ENCODE results near the gene TUBA4A.
A peak's percentile ranks its signal among the peaks of the same experiment; 100 is the strongest.
"Not testable (repeated sequence)": the region's sequence is repeated elsewhere in the genome, so short reads cannot be mapped to it uniquely, and the experiment has no call there.

Gene TUBA4A

DNA sequence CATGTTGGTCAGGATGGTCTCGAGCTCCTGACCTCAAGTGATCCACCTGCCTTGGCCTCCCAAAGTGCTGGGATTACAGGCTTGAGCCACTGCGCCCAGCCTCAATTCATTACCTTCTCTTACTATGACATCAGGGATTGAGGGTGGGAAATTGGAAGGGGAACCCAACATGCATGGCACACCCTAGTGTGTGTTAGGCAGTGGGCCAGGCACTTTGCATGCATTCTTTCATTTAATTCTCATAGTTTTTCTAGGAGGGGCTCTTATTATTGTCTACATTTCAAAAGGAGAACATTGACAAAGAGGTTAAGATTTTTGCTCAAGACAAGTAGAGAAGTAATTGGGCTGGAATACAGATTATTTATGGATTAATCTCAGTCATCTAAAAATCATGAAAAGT is 14.6 kb upstream of the TUBA4A start:
- no peak overlapping the region for H3K4me3 ChIP-seq (ENCODE audit: low read depth, low read length)
- no peak for DNase-seq (ENCODE audit: low read depth)
- TF ChIP-seq POLR2A (IDR thresholded peaks at IDR 0.05; ENCODE audit: extremely low read depth, insufficient read length) (no peak), MYC (IDR thresholded peaks at IDR 0.05; ENCODE audit: low read depth, low read length) (no peak)
- TF ChIP-seq, protein P1, sequence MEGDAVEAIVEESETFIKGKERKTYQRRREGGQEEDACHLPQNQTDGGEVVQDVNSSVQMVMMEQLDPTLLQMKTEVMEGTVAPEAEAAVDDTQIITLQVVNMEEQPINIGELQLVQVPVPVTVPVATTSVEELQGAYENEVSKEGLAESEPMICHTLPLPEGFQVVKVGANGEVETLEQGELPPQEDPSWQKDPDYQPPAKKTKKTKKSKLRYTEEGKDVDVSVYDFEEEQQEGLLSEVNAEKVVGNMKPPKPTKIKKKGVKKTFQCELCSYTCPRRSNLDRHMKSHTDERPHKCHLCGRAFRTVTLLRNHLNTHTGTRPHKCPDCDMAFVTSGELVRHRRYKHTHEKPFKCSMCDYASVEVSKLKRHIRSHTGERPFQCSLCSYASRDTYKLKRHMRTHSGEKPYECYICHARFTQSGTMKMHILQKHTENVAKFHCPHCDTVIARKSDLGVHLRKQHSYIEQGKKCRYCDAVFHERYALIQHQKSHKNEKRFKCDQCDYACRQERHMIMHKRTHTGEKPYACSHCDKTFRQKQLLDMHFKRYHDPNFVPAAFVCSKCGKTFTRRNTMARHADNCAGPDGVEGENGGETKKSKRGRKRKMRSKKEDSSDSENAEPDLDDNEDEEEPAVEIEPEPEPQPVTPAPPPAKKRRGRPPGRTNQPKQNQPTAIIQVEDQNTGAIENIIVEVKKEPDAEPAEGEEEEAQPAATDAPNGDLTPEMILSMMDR (IDR thresholded peaks at IDR 0.05; ENCODE audit: low read depth, low read length): no peak
- TF ChIP-seq, protein P2, sequence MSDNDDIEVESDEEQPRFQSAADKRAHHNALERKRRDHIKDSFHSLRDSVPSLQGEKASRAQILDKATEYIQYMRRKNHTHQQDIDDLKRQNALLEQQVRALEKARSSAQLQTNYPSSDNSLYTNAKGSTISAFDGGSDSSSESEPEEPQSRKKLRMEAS (IDR thresholded peaks at IDR 0.05; ENCODE audit: low read depth, low read length): no peak

DNA sequence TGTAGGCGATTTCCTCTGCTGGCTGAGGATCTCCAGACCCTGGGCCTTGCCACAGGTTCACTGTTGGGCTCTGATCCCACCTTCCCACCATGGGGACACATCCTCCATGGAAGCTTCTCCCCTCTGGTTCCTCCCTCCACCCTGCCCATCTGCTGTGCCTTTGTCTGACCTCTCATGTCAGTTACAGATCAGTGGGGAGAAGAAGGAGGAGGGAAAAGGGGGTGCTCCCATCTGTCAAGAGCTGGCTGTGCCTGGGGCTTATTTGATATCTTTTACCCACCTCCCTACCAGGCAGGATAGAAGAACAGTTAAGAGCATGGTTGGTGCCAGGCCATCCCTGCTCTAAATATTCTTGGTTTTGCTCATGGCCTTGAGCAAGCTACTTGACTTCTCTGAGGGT is 13.2 kb upstream of the TUBA4A start:
- no peak overlapping the region for H3K4me3 ChIP-seq (ENCODE audit: low read depth, low read length)
- DNase-seq (ENCODE audit: low read depth): no peak
- TF ChIP-seq, protein P1 (IDR thresholded peaks at IDR 0.05; ENCODE audit: low read depth, low read length): no peak
- TF ChIP-seq MYC (IDR thresholded peaks at IDR 0.05; ENCODE audit: low read depth, low read length): no peak

DNA sequence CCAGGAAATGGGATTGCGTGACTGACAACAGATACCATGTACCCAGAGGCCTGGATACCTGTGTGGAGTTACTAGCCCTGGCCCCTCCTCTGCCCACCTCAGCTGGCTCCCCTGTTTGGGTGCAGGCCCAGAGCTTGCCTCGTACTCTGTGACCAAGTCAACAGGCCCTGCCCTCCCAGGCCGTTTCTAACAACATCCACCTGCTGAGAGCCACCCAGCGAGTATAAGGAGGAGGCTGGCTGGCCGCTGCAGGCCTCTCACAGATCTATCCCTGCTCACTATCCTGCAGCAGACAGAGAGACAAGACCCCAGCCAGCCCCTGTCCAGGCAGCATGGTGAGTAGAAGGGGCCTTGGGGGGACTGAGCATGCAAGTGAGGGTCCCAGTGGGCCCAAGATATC is 12.5 kb upstream of the TUBA4A start:
- DNase-seq (ENCODE audit: low read depth): no peak
- no peak overlapping the region for H3K4me3 ChIP-seq (ENCODE audit: low read depth, low read length)
- TF ChIP-seq, protein P2 (IDR thresholded peaks at IDR 0.05; ENCODE audit: low read depth, low read length): no peak
- TF ChIP-seq, protein P1 (IDR thresholded peaks at IDR 0.05; ENCODE audit: low read depth, low read length): no peak
- TF ChIP-seq MYC (IDR thresholded peaks at IDR 0.05; ENCODE audit: low read depth, low read length) (no peak), POLR2A (IDR thresholded peaks at IDR 0.05; ENCODE audit: extremely low read depth, insufficient read length) (no peak)

DNA sequence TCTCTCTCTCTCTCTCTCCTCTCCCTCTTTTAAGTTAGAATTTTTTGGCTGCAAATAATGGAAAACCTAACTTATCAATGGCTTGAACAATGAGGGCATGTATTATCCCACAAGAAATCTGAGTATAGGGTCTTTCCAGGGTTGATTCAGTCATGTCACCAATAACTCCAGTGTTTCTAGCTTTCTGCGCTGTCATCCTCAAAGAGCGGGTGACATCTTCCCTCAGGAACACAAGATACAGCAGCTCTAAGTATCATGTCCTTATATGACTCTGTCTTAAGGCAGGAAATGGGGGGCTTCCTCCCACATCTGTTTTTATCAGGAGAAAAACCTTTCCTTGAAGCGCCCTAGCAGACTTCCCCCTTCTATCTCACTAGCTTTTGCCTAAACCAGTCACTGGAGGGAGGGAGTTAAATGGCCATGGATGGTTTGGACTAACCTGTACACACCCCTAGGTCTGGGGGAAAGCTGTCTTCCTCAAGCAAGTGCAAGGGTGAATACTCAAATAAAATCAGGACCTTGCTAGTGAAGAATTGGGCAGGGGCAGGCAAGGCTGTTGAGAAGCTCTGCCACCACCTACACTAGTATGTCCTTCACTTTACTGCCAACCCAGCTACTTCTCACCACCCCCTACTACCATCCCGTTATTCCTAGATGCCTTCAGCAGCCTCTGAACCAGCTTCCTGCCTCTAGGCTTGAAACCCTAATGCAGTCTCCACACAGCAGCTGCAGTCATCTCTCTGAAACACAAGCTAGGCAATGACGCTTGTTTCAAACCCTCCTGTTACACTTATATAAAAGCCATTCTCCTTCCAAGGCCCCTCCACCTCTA is 7.5 kb upstream of the TUBA4A start:
- H3K4me3 ChIP-seq (ENCODE audit: low read depth, low read length): no peak overlapping the region
- DNase-seq (ENCODE audit: low read depth): peak; percentile 44
- TF ChIP-seq, protein P2 (IDR thresholded peaks at IDR 0.05; ENCODE audit: low read depth, low read length): no peak
- TF ChIP-seq POLR2A (IDR thresholded peaks at IDR 0.05; ENCODE audit: extremely low read depth, insufficient read length) (no peak), MYC (IDR thresholded peaks at IDR 0.05; ENCODE audit: low read depth, low read length) (no peak)
- TF ChIP-seq, protein P1 (IDR thresholded peaks at IDR 0.05; ENCODE audit: low read depth, low read length): no peak

DNA sequence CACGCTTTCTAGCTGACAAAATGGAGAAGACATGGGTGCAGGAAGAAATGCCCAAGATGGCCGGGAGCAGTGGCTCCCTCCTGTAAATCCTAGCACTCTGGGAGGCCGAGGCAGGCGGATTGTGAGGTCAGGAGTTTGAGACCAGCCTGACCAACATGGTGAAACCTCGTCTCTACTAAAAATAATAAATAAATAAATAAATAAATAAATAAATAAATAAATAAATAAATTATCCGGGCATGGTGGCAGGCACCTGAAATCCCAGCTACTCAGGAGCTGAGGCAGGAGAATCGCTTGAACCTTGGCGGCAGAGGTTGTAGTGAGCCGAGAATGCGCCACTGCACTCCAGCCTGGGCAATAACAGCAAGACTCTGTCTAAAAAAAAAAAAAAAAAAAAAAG is 5.2 kb upstream of the TUBA4A start:
- H3K4me3 ChIP-seq (ENCODE audit: low read depth, low read length); DNase-seq (ENCODE audit: low read depth): not testable (repeated sequence)

DNA sequence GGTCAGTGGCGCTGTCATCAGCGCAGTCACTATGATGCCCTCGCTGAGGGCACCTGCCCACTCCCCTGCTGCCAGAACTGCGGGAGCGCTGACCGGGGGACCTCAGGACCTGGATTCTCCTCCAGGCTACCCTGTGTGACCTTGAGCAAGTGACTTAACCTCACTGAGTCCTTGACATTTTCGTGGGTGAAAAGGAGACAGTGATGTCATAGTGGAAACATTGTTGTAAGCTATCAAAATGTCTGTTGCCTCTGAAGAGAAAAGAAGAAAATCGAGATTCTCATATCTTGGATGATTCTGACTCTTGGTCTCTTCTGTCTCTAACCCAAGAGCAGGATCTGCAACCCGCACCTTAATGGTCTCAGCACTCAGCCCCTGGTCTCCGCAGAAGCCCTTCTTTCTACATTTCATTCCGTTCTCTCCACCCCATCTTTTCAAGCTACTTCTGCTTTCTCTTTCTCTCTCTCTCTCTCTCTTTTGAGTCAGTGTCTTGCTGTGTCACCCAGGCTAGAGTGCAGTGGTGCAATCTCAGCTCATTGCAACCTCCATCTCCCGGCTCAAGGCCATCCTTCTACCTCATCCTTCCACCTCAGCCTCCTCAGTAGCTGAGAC is 978 bp upstream of the TUBA4A start:
- TF ChIP-seq MYC (IDR thresholded peaks at IDR 0.05; ENCODE audit: low read depth, low read length) (no peak), POLR2A (IDR thresholded peaks at IDR 0.05; ENCODE audit: extremely low read depth, insufficient read length) (no peak)
- TF ChIP-seq, protein P2 (IDR thresholded peaks at IDR 0.05; ENCODE audit: low read depth, low read length): no peak
- TF ChIP-seq, protein P1 (IDR thresholded peaks at IDR 0.05; ENCODE audit: low read depth, low read length): no peak
- peak overlapping the region; percentile 41 for H3K4me3 ChIP-seq (ENCODE audit: low read depth, low read length)
- peak; percentile 79 for DNase-seq (ENCODE audit: low read depth)

Data from NB4 (cell line).